VCaP (cell line): ENCODE data around the gene PTPRN2.
A peak's percentile ranks its signal among the peaks of the same experiment; 100 is the strongest.

Source experiments
- H3K27ac ChIP-seq: fragments of 450-650 bp; 2 replicates; pipeline ENCODE4 v1.5.1; 2017
- CTCF ChIP-seq: fragments of 450-650 bp; conservative IDR thresholded peaks from 2 replicates; pipeline ENCODE4 v1.5.1; 2017; ENCODE audit warnings: mild to moderate bottlenecking, moderate library complexity

The PTPRN2 gene

GRCh38 chr7:158267742-158268435 is 319.7 kb downstream of the PTPRN2 start:
- H3K27ac ChIP-seq, result peak overlapping the region; percentile 62
- no peak for TF ChIP-seq CTCF

- peak overlapping the region; percentile 62 for H3K27ac ChIP-seq
- TF ChIP-seq CTCF, result no peak
These were observed 320.5 kb downstream of the PTPRN2 start for GRCh38 chr7:158266817-158267741.

DNA sequence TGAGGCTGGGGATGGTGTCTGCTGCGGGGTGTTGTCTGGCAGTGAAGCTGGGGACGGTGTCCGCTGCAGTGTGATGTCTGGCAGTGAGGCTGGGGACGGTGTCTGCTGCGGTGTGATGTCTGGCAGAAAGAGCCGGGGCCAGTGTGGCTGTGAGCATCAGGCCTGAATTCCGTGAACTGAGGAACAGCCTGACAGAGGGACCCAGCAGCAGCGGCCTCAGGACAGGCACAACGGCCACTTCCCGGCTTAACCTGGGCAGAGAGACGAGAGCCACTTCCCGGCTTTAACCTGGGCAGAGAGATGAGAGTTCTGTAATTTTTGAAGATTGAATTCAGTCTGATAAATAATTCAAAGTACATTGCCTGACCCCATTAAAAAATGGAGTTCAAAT is 321.2 kb downstream of the PTPRN2 start:
- peak overlapping the region; percentile 62 for H3K27ac ChIP-seq
- TF ChIP-seq CTCF, result no peak

GRCh38 chr7:158265743-158266080 is 321.9 kb downstream of the PTPRN2 start:
- TF ChIP-seq CTCF, result no peak
- H3K27ac ChIP-seq, result no peak overlapping the region

DNA sequence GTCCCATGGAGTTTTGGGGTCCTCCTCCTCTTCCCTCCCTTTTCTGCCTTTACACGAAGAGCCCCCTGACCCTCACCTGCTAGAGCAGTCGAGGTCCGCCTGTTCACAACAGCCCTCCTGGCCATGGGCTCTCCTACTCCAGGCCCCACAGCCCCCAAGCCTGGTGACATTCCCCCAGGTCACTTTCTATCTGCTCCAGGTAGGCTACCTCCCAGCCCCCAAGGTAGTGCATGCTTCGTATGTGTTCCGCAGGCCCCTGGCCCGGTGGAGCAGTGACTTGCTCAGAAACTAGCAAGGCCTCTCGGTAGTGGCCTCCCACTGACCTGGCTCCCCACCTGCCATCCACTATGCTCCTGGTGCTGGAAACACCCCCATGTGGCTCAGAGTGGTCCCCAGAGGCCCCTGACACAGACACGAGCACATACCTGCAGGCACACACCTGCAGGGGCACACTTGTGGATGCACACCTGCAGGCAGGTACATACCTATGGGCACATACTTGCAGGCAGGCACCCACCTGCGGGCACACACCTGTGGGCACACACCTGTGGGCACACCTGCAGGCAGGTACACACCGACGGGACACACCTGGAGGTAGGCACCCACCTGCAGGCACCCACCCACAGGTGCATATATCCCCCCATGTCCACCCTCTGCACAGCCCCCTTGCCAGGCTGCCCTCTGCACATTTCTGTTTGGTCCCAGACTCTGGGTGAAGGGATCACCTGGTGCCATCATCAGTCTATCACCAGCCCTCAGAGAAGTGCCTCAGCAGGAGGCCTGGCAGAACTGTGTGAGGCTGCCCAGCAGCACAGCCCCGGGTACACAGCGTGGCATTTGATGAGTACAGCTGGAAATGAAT is 322.5 kb downstream of the PTPRN2 start:
- H3K27ac ChIP-seq, result no peak overlapping the region
- no peak for TF ChIP-seq CTCF

DNA sequence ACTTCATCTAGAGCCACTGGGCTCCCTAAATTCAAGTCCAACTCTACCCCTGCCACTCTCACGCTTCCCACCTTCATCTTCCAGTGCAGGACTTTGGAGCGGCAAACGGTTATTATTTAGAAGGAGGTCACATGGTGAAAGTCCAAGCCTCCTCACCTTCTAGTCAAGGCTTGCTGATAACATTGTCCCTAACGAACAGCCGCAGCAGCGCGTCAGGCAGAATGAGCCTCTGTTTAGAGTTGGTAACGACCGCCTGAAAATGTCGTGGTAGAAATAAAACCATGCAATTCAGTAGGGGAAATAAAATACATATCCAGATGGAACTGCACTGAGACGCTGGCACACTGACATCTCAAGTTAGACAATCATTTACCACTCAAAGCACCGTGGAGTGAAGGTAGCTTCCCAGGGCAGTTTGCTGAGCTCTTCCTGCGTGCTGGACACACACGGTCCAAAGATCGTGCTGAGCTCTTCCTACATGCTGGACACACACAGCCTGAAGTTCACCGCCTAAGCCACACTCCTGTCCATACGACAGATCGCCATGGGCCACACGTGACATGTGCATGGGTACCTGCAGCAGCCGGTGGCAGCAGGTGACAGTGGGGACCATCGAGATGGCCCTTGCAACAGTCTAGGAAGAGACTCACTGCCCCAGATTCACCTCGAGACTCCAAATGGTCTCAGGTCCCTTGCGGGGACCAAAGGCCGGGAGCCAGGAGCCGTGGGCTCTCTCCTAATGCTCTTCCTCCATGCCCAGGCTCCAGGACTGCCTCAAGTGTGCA is 323.5 kb downstream of the PTPRN2 start:
- no peak for TF ChIP-seq CTCF
- no peak overlapping the region for H3K27ac ChIP-seq
